MCF 10A (cell line): ENCODE data around the gene MAK. TPM values are rescaled to one million over a fixed set of nuclear protein-coding genes. Genes with fewer than 3 reads are reported as not detected.
A peak's percentile ranks its signal among the peaks of the same experiment; 100 is the strongest.
"Not testable (repeated sequence)": the region's sequence is repeated elsewhere in the genome, so short reads cannot be mapped to it uniquely, and the experiment has no call there.

Experiments
- Bru-seq: library from RNA; stranded (reverse); fragments of 400-500 nt; gene quantifications from one replicate; lab custom pipeline; 2021; lab: Mats Ljungman, UMichigan
- BruChase-seq, 2 experiments: library from RNA; stranded (reverse); fragments of 400-500 nt; gene quantifications; one replicate each; lab custom pipeline; 2021; lab: Mats Ljungman, UMichigan
- BruUV-seq: library from RNA; stranded (reverse); fragments of 400-500 nt; replicated peaks from 2 replicates; lab custom pipeline; 2021; lab: Mats Ljungman, UMichigan
- CTCF ChIA-PET: fragments of 300-600 bp; sonication (Branson Sonifier 250); formaldehyde crosslinking; extraction: SDS; loops from one replicate; lab custom pipeline; 2021; ENCODE audit warnings: antibody characterized with exemption, inconsistent platforms; lab: Yijun Ruan, JAX
- POLR2A ChIA-PET: fragments of 300-600, 350-650 bp; sonication (Branson Sonifier 250); formaldehyde crosslinking; extraction: SDS; loops from one replicate; lab custom pipeline; 2020; ENCODE audit warnings: antibody characterized with exemption, inconsistent platforms; lab: Yijun Ruan, JAX
- DNase-seq: peaks from one replicate; pipeline ENCODE4 v3.0.0-alpha.2; 2018; ENCODE audit not compliant: unreplicated experiment
- H3K27ac Mint-ChIP-seq: one replicate; pipeline ENCODE4 v1.8.0; 2022; ENCODE audit warnings: mild to moderate bottlenecking, low read depth, mixed read lengths; ENCODE audit not compliant: unreplicated experiment
- H3K27me3 Mint-ChIP-seq: one replicate; pipeline ENCODE4 v1.8.0; 2022; ENCODE audit warnings: mixed read lengths; ENCODE audit not compliant: insufficient read depth, unreplicated experiment
- H3K36me3 Mint-ChIP-seq: one replicate; pipeline ENCODE4 v1.8.0; 2022; ENCODE audit warnings: mild to moderate bottlenecking, moderate library complexity, mixed read lengths; ENCODE audit not compliant: insufficient read depth, unreplicated experiment
- H3K4me1 Mint-ChIP-seq: one replicate; pipeline ENCODE4 v1.8.0; 2022; ENCODE audit warnings: mixed read lengths; ENCODE audit not compliant: insufficient read depth, unreplicated experiment
- H3K4me3 Mint-ChIP-seq: one replicate; pipeline ENCODE4 v1.8.0; 2022; ENCODE audit warnings: mild to moderate bottlenecking, moderate library complexity, mixed read lengths; ENCODE audit not compliant: unreplicated experiment
- H3K9me3 Mint-ChIP-seq: one replicate; pipeline ENCODE4 v1.8.0; 2022; ENCODE audit warnings: mixed read lengths; ENCODE audit not compliant: unreplicated experiment
- intact Hi-C: fragments of 100-400 bp; cut with micrococcal nuclease; formaldehyde crosslinking; loops from 2 replicates; pipeline ENCODE4 v1.14.1; 2022
- long read RNA-seq: library from polyadenylated mRNA; stranded (forward); transcript quantifications from one replicate; pipeline ENCODE4 v2.0.0, GENCODE V29; 2022
- total RNA-seq: library from RNA; stranded (reverse); gene quantifications from 2 replicates; pipeline ENCODE4 v1.2.3, GENCODE V29; 2022
- TF ChIP-seq, protein P1 (sequence below): fragments of 200-600 bp; IDR thresholded peaks from one replicate; pipeline ENCODE4 v1.8.0; 2022; ENCODE audit warnings: antibody characterized with exemption, mild to moderate bottlenecking; ENCODE audit not compliant: unreplicated experiment

MAK gene, protein sequence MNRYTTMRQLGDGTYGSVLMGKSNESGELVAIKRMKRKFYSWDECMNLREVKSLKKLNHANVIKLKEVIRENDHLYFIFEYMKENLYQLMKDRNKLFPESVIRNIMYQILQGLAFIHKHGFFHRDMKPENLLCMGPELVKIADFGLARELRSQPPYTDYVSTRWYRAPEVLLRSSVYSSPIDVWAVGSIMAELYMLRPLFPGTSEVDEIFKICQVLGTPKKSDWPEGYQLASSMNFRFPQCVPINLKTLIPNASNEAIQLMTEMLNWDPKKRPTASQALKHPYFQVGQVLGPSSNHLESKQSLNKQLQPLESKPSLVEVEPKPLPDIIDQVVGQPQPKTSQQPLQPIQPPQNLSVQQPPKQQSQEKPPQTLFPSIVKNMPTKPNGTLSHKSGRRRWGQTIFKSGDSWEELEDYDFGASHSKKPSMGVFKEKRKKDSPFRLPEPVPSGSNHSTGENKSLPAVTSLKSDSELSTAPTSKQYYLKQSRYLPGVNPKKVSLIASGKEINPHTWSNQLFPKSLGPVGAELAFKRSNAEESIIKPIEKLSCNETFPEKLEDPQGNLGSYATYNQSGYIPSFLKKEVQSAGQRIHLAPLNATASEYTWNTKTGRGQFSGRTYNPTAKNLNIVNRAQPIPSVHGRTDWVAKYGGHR
- total RNA-seq: not detected in 2 replicates
- Bru-seq, nascent RNA: percentile 24 among the genes with signal in this experiment
- BruChase-seq, experiment 1, labeled RNA remaining after a 6-hour chase: percentile 11 among the genes with signal in this experiment
- percentile 9 among the genes with signal in this experiment for BruChase-seq, experiment 2, labeled RNA remaining after a 2-hour chase
- long read RNA-seq, partial matches to known transcripts: 0 of 1 reads
- long read RNA-seq, other reads (novel, unspliced or antisense): 1 of 1 reads

DNA sequence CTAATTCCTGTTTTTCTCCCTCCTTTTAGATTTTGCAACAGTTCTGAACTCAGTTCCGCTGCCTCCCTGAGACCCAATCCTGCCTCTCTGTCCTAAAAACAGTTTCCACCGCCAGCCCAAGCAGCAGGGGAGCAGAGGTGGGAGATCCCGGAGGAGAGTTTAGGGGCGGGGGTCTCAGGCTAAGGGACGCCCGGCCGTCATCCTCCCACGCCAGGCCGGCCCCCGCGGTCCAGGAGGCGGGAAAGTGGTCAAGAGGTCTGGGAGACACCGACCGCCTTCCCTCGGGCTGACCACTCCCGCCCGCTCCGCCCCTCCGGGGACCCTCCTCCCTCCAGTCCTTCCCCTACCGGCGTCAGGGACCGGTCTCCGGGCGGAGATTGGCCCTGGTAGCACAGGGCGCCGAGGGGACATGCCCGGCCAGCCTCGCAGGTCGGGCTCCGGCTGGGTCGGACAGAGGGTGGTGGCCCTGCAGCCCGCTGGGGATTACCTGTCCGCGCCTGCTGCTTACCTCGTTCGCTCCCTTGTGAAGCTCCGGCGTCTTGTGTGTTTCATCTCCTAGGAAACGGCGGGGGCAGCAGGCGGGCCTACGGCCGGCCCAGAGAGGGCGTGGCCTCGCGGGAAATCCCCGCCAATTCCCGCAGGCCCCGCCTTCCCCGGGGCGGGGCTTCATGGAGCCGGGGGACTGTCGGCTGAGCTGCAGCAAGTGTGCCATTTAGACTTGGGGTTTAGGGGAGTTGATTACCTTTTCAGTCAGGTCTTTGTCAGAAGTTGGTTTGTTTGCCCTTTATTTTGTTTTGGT, at the start of gene MAK:
Gene MAK, minus strand, starts transcription at position 545 of the 799 bp plus-strand sequence. CDS start 7,891 bp downstream, outside the sequence.
- TF ChIP-seq, protein P1, sequence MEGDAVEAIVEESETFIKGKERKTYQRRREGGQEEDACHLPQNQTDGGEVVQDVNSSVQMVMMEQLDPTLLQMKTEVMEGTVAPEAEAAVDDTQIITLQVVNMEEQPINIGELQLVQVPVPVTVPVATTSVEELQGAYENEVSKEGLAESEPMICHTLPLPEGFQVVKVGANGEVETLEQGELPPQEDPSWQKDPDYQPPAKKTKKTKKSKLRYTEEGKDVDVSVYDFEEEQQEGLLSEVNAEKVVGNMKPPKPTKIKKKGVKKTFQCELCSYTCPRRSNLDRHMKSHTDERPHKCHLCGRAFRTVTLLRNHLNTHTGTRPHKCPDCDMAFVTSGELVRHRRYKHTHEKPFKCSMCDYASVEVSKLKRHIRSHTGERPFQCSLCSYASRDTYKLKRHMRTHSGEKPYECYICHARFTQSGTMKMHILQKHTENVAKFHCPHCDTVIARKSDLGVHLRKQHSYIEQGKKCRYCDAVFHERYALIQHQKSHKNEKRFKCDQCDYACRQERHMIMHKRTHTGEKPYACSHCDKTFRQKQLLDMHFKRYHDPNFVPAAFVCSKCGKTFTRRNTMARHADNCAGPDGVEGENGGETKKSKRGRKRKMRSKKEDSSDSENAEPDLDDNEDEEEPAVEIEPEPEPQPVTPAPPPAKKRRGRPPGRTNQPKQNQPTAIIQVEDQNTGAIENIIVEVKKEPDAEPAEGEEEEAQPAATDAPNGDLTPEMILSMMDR: no peak
- ChIA-PET CTCF (interaction anchor here (1.0 kb wide), 1 partner anchor 359 kb away, joined by 3 read pairs; no protein-coding TSS in a partner anchor), POLR2A (interaction anchor here (0.7 to 1.2 kb wide), 4 partner anchors 11 to 764 kb away, joined by 3 to 5 read pairs (median 3); no protein-coding TSS in a partner anchor)
- Mint-ChIP-seq H3K36me3 (no peaks in the 10 kb centered on the region), H3K27me3 (peaks cover 66% of the 10 kb centered on the region), H3K27ac (peak within 1 kb of the TSS; percentile 66), H3K4me3 (peak within 1 kb of the TSS; percentile 74), H3K4me1 (peaks cover 9% of the 10 kb centered on the region), H3K9me3 (no peaks in the 10 kb centered on the region)
- DNase-seq: peak; percentile 89
- no TSS peak for BruUV-seq
- intact Hi-C loops: no loop called here

DNA sequence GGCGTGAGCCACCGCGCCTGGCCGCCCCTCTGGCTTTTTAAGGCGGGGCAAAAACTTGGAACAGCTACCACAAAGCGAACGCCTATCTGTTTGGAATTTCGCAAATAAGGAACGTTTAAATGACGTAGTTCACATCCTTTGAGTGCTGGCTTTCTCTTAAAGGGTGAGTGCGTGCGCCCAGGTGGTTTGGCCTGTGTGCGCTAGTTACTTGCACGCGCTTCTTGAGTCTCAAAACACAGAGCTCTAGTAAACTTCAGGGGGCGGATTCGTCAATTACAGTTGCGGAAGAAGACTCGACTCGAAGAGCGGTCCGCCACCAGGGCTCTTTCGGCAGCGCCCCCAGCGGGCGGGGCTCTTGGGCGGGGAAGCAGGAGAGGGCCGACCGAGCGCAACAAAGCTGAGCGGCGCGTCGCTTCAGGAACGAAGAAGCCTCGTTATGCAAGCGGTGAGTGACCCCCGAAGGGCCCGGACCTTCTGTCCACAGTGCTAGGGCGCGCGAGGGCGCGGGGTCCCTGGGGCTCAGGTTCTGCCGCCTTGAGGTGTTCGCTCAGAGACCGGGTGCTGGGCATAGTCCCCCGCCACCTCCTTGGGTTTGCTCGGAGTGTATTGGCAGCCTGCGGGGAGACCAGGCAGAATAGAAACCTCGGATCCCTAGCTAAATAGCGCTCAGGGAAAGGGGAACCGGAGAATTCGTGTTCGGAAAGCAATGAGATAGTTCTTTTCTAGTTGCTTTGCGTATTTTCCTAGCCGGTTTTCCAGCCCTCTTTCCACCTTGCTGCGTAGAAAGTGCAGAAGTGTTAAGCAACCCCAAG, 48.6 kb upstream of the MAK start, which contains the start of gene SYCP2L:
Gene SYCP2L, plus strand, starts transcription at position 362 of the 812 bp plus-strand sequence. Its CDS starts 75 bp downstream, at position 437.
- intact Hi-C loops: no loop called here
- no peak for DNase-seq
- Mint-ChIP-seq H3K36me3 (no peaks in the 10 kb centered on the region), H3K4me1 (no peaks in the 10 kb centered on the region), H3K9me3 (peaks cover 23% of the 10 kb centered on the region), H3K27me3 (no peaks in the 10 kb centered on the region), H3K4me3 (no peak within 1 kb of the TSS), H3K27ac (no peak within 1 kb of the TSS)
- no TSS peak for BruUV-seq
- ChIA-PET POLR2A (no interaction called here), CTCF (no interaction called here)
- TF ChIP-seq, protein P1: no peak

DNA sequence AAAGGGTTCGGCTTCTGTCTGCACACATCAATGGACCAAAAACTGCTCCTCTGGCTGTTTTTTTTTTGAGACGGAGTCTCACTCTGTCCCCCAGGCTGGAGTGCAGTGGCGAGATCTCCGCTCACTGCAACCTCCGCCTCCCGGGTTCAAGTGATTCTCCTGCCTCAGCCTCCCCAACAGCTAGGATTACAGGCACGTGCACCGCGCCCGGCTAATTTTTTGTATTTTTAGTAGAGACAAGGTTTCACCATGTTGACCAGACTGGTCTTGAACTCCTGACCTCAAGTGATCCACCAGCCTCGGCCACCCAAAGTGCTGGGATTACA, 48.0 kb upstream of the MAK start:
- H3K27ac Mint-ChIP-seq, POLR2A ChIA-PET, BruUV-seq, H3K27me3 Mint-ChIP-seq, H3K36me3 Mint-ChIP-seq, H3K4me3 Mint-ChIP-seq, CTCF ChIA-PET, intact Hi-C loops, DNase-seq, H3K4me1 Mint-ChIP-seq: not testable (repeated sequence)
- peaks cover 23% of the 10 kb centered on the region for H3K9me3 Mint-ChIP-seq
